HuH-7.5 (cell line): ENCODE data around the gene CDH12.
"Not testable (repeated sequence)": the region's sequence is repeated elsewhere in the genome, so short reads cannot be mapped to it uniquely, and the experiment has no call there.

Experiments used
- DNase-seq: peaks from one replicate; pipeline ENCODE4 v3.0.0; 2011; ENCODE audit warnings: low spot score

Gene CDH12

GRCh38 chr5:22852807-22853660 is at the start of gene CDH12:
TSS of gene CDH12 (minus strand) at chr5:22853344.
- DNase-seq, result no peak

- no peak for DNase-seq
These were observed 48.7 kb upstream of the CDH12 start for GRCh38 chr5:22901885-22902284.

DNA sequence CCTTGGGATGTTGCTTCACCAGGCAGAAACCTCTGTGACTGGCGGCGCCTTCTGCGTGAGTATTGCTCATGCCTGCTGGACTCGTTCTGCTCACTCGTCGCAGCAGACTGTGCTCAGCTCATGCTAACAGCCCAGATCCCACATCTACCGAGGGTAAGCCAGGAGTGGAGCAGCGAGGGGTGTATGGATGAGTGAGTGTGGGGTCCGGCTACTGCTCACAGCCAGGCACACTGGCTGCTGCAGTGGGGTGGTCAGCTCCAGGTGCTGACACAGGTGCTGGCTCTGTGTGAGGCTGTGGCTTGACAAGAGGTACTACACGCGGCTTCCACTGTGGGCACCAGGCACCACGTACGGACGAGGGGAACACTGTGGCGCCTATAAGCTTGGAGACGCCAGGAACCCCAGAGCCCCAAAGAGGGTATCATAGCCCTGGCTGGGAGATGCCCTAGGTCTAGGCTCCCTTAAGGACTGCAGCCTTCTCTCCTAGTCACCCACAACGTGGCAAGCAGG is 47.7 kb upstream of the CDH12 start:
- DNase-seq, result no peak

GRCh38 chr5:22899341-22899740 is 46.2 kb upstream of the CDH12 start:
- DNase-seq, result no peak

- no peak for DNase-seq
These were observed 43.0 kb upstream of the CDH12 start for GRCh38 chr5:22896152-22896551.

GRCh38 chr5:22892441-22892840 is 39.3 kb upstream of the CDH12 start:
- no peak for DNase-seq

- no peak for DNase-seq
These were observed 36.6 kb upstream of the CDH12 start for GRCh38 chr5:22889720-22890119.

DNA sequence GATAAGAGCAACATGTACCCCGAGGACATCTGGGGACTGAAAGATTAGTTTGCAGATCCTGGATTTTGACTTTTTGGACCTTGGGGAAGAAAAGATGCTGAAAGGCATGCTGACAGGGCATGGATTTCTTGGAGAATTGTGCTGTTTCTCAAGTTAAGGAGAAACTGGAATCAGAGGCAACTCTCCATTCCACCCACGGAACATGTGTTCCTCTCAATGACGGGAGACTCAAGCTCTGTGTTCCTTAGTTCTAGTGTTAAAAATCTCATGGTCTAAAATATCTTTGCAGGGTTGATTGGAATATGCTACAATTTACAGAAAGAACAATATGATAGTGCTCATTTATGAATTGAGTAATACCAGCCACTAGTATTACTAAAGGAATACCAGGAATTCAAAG is 34.4 kb upstream of the CDH12 start:
- no peak for DNase-seq

DNA sequence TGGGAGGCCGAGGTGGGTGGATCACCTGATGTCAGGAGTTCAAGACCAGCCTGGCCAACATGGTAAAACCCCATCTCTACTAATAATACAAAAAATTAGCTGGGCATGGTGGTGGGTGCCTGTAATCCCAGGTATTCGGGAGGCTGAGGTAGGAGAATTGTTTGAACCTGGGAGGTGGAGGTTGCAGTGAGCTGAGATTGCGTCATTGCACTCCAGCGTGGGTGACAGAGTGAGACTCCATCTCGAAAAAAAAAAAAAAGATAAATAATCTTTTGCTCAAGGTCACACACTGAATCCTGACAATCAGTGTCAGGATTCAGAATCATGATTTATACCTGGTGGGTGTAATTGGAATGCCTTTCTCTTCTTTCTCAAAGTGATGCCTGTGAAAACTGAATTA is 5.8 kb upstream of the CDH12 start:
- not testable (repeated sequence) for DNase-seq

- DNase-seq, result no peak
These were observed 2.7 kb upstream of the CDH12 start for GRCh38 chr5:22855824-22856223.

DNA sequence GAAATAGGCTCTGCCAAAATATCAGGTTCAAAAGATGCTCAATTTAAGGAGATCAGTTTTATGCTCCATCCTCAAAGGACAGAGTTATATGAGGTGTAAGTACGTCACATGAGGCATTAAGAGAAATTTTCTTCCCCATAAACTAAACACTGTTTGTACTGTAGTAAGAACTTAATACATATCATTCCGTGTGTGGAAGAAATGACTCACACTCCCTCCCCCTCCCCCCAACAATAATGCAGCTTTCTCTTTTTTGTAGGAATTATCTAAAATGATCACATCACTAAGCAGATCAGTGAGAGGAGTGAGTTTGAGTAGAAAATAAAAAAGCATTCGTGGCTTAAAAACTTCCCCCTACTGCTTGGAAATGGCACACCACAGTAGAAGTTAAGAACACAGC is 2.2 kb downstream of the CDH12 start:
- no peak for DNase-seq

- no peak for DNase-seq
These were observed 6.5 kb downstream of the CDH12 start for GRCh38 chr5:22846693-22847092.

- DNase-seq, result no peak
These were observed 8.5 kb downstream of the CDH12 start for GRCh38 chr5:22844636-22845035.

GRCh38 chr5:22844155-22844554 is 9.0 kb downstream of the CDH12 start:
- DNase-seq, result no peak

GRCh38 chr5:22842574-22842973 is 10.6 kb downstream of the CDH12 start:
- DNase-seq, result no peak

DNA sequence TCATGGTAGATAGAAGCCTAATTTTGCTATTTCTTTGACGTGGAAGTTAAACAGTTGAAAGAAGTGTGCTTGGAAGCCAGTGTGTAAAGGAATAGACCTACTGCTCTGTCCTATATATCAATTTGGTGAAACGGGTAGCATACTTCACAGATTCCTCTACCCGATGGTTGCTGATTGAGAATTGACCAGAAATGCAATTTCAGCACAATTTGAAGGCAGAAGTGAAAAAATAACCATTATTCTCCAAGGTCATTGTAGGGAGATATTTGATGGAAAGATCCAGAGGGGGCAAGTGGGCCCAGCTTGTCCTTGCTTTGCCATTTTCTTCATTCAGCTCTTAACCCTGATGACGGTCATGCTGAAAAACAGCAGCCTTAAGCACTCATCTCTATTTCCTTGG is 15.3 kb downstream of the CDH12 start:
- no peak for DNase-seq

DNA sequence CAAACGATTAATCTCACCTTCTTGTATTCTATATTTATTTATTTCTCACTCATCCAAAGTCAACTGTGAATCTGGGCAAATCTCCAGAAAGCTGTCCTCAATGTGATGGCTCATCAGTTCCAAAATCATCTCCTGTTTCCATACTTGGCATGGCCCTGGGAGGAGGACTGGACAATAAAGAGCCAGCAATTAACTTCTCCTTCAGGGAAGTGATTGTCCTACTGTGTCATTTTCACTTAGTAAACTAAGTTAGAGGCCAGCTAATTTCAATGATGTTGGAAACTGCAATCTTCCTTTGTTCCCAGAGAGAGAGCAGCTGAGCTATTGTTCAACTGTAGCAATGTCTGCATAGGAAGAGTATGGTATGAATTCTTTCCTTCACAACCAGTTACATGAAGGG is 17.5 kb downstream of the CDH12 start:
- no peak for DNase-seq

DNA sequence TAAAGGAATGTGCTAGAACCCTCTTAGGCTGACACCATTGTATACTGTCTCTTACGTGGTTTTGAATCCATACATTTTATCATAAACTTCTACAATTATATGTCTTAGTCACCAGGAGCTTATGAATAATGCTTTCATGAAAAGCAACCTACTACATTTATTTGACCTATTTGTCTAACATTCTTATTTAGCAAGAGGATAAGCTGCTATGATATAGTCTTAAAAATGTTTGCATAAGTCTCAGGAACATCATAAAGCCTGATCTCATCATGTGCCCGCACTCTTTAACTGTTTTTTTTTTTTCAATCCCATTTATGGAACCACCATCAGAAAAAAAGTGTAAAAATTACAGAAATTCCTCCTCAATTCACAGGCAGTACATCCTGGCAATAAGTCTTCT is 59.7 kb downstream of the CDH12 start:
- DNase-seq, result no peak

DNA sequence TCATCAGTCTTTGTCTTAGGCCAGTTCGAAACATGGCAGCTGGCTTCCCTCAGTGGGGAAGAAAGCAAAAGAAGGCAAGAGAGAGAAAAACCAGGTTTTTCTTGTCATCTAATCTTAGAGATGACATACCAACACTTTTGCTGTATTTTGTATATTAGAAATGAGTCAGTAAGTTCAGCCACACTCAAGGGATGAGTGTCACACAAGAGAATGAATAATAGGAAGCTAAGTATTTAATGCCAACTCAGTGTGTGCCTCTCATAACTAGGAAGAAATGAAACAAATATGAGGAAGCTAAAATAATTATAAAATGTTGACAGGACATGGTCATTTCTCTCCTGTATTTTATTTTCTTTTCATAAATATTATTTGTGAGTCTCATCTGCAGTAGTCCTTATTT is 65.3 kb downstream of the CDH12 start:
- no peak for DNase-seq

- DNase-seq, result no peak
These were observed 65.7 kb downstream of the CDH12 start for GRCh38 chr5:22787398-22787797.

DNA sequence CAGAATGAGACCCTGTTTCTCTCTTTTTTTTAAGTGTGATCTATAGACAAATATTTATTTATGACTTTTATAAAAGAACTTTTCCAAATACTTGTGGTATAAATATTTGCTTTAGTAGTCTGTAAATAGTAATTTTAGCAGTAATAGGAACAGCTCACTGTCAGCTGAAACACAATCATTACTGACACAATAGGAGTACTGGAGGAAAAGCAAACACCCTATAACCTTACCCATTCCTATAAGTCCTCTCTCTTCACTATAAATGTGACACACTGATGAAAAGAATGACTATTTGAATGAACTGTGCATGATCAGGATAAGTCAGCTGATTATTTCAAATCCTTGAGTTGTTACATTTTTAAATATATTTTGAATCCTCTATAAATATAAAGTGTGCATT is 72.4 kb downstream of the CDH12 start:
- DNase-seq, result no peak

GRCh38 chr5:22779499-22779898 is 73.6 kb downstream of the CDH12 start:
- DNase-seq, result no peak

DNA sequence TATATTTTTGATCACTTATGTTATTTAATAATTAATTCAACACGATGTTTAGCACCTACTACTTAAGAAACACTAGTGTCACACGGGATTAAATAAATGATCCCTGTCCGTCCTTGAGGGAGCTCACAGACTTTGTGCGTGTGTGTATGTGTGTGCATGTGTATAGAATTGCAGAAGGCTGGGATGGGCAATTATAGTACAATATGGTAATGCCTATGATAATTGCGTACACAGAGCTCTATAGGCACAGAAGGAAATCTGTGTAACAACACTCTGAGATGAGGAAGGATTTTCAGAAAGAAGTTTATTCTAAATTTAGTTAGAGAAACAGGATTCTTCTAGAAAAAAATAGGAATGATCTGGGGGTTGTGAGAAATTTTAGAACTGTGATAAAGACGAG is 76.9 kb downstream of the CDH12 start:
- DNase-seq, result no peak

DNA sequence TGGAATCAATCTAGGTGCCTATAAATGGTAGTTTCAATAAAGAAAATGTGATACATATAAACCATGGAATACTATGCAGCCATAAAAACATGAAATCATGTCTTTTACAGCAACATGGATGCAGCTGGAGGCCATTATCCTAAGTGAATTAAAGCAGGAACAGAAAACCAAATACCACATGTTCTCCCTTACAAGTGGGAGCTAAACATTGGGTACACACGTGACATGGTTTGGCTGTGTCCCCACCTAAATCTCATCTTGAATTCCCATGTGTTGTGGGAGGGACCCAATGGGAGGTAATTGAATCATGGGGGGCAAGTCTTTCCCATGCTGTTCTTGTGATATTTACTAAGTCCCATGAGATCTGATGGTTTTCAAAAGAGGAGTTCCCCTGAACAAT is 78.9 kb downstream of the CDH12 start:
- DNase-seq, result not testable (repeated sequence)
